Erythroblast (primary cell): ENCODE data around the gene IL18R1.

Experiments used
- DNase-seq, 2 experiments: peaks; one replicate each; lab custom pipeline; 2025; lab: John Stamatoyannopoulos, UW
- GATA1 ChIP-seq: IDR thresholded peaks from 2 replicates; pipeline ENCODE4 v1.6.1; 2011; ENCODE audit warnings: low read depth, mild to moderate bottlenecking, control low read depth, low read length, moderate library complexity
- POLR2A ChIP-seq: IDR thresholded peaks from 2 replicates; pipeline ENCODE4 v1.6.1; 2011; ENCODE audit warnings: mild to moderate bottlenecking, low read length

IL18R1 gene

GRCh38 chr2:102387763-102388546, 32.4 kb downstream of the IL18R1 start:
- TF ChIP-seq GATA1: no peak
- no peak for TF ChIP-seq POLR2A
- no peak for DNase-seq

- no peak for TF ChIP-seq POLR2A
- TF ChIP-seq GATA1: no peak
- peak; percentile 77 to 80 for DNase-seq
Measured at GRCh38 chr2:102391565-102391964, 36.0 kb downstream of the IL18R1 start.

- no peak for TF ChIP-seq GATA1
- no peak for TF ChIP-seq POLR2A
Measured at GRCh38 chr2:102392096-102392495, 36.5 kb downstream of the IL18R1 start.

GRCh38 chr2:102392942-102393341, 37.3 kb downstream of the IL18R1 start:
- TF ChIP-seq GATA1 (no peak), POLR2A (no peak)
- DNase-seq: peak in 1 of 2 experiments; percentile 24

More at GRCh38 chr2:102392096-102392495, 36.5 kb downstream of the IL18R1 start:
- no peak for DNase-seq

GRCh38 chr2:102396012-102396411, 40.4 kb downstream of the IL18R1 start:
- DNase-seq: peak in 1 of 2 experiments; percentile 35
- TF ChIP-seq POLR2A: no peak
- TF ChIP-seq GATA1: no peak

GRCh38 chr2:102397209-102397608, 41.6 kb downstream of the IL18R1 start:
- DNase-seq: peak in 1 of 2 experiments; percentile 13

GRCh38 chr2:102399499-102400141, 44.0 kb downstream of the IL18R1 start:
- no peak for DNase-seq
- TF ChIP-seq GATA1 (no peak), POLR2A (no peak)

More at GRCh38 chr2:102397209-102397608, 41.6 kb downstream of the IL18R1 start:
- no peak for TF ChIP-seq GATA1
- no peak for TF ChIP-seq POLR2A

- DNase-seq: no peak
- TF ChIP-seq POLR2A: no peak
- no peak for TF ChIP-seq GATA1
Measured at GRCh38 chr2:102401456-102401855, 45.9 kb downstream of the IL18R1 start.

GRCh38 chr2:102401865-102402264, 46.3 kb downstream of the IL18R1 start:
- TF ChIP-seq POLR2A (no peak), GATA1 (no peak)
- no peak for DNase-seq

- peak; percentile 19 to 37 for DNase-seq
- TF ChIP-seq GATA1 (no peak), POLR2A (no peak)
Measured at GRCh38 chr2:102410952-102411351, 55.4 kb downstream of the IL18R1 start.

- TF ChIP-seq POLR2A: no peak
- TF ChIP-seq GATA1: no peak
- no peak for DNase-seq
Measured at GRCh38 chr2:102412199-102412598, 56.6 kb downstream of the IL18R1 start.

GRCh38 chr2:102417946-102418345, 62.4 kb downstream of the IL18R1 start:
- DNase-seq: no peak
- no peak for TF ChIP-seq GATA1
- no peak for TF ChIP-seq POLR2A

- peak; percentile 61 to 69 for DNase-seq
- TF ChIP-seq GATA1 (no peak), POLR2A (no peak)
Measured at GRCh38 chr2:102418421-102418961, 62.9 kb downstream of the IL18R1 start.

- TF ChIP-seq POLR2A: no peak
- no peak for TF ChIP-seq GATA1
- peak; percentile 80 to 90 for DNase-seq
Measured at GRCh38 chr2:102420290-102420689, 64.7 kb downstream of the IL18R1 start.
